Stimulated activated naive B cell treated with anti-CD40 and anti-IgM and Interleukin-4, amounts not matched to agents 10 μg/mL and 1 μg/mL and 100 μg/mL, for 72 hours (primary cell): ENCODE measurements around the gene RTN4R.

Experiments used
- ATAC-seq, 2 donors: fragments of 150-1000 bp; cut with Tn5 transposase; replicated peaks; 2 replicates each; pipeline ENCODE4 v1.10.0; 2021; ENCODE audit warnings: moderate library complexity in 1 of 2
- DNase-seq: peaks from one replicate; pipeline ENCODE4 v3.0.0; 2021
- H3K27ac Mint-ChIP-seq: one replicate; pipeline ENCODE4 v1.8.0; 2022; ENCODE audit warnings: mild to moderate bottlenecking, mixed read lengths
- H3K27me3 Mint-ChIP-seq, 2 donors: one replicate each; pipeline ENCODE4 v1.8.0; 2022; ENCODE audit warnings: mixed read lengths in 2 of 2
- H3K36me3 Mint-ChIP-seq, 2 donors: one replicate each; pipeline ENCODE4 v1.8.0; 2022; ENCODE audit warnings: mixed read lengths in 2 of 2, mild to moderate bottlenecking in 1 of 2
- H3K4me1 Mint-ChIP-seq, 2 donors: one replicate each; pipeline ENCODE4 v1.8.0; 2022; ENCODE audit warnings: mixed read lengths in 2 of 2, mild to moderate bottlenecking in 1 of 2
- H3K4me3 Mint-ChIP-seq, 2 donors: one replicate each; pipeline ENCODE4 v1.8.0; 2022; ENCODE audit warnings: mild to moderate bottlenecking in 2 of 2, mixed read lengths in 2 of 2, moderate library complexity in 1 of 2
- H3K9me3 Mint-ChIP-seq, 2 donors: one replicate each; pipeline ENCODE4 v1.8.0; 2022; ENCODE audit warnings: mixed read lengths in 2 of 2, mild to moderate bottlenecking in 1 of 2

The RTN4R gene

DNA sequence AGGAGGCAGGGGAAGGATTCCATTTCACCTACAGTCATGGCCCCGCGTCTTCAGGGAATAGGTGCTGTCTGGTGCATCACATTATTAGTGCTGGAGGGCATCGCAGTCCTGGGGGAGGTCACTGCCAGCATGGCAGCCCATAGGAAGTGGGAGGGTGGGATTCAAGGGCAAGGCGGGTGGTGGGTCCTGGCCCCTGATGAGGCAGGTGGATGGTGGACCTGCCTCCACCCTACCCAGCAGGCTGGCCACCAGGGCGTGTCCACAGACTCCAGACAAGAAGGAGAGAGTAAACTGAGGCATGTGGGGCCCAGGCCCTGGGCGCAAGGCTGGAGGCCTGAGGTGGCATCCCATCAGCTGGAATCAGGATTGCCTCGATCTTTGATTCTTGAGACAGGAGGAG is 53.3 kb downstream of the RTN4R start:
- ATAC-seq = no peak
- no peak overlapping the region for H3K27ac Mint-ChIP-seq
- DNase-seq = no peak
- peaks cover 8 to 21% of the 10 kb centered on the region in 2 donors for H3K4me1 Mint-ChIP-seq
- H3K36me3 Mint-ChIP-seq = no peaks in the 10 kb centered on the region
- H3K9me3 Mint-ChIP-seq = no peaks in the 10 kb centered on the region
- no peak overlapping the region for H3K4me3 Mint-ChIP-seq
- peaks cover 7 to 9% of the 10 kb centered on the region in 2 donors for H3K27me3 Mint-ChIP-seq

DNA sequence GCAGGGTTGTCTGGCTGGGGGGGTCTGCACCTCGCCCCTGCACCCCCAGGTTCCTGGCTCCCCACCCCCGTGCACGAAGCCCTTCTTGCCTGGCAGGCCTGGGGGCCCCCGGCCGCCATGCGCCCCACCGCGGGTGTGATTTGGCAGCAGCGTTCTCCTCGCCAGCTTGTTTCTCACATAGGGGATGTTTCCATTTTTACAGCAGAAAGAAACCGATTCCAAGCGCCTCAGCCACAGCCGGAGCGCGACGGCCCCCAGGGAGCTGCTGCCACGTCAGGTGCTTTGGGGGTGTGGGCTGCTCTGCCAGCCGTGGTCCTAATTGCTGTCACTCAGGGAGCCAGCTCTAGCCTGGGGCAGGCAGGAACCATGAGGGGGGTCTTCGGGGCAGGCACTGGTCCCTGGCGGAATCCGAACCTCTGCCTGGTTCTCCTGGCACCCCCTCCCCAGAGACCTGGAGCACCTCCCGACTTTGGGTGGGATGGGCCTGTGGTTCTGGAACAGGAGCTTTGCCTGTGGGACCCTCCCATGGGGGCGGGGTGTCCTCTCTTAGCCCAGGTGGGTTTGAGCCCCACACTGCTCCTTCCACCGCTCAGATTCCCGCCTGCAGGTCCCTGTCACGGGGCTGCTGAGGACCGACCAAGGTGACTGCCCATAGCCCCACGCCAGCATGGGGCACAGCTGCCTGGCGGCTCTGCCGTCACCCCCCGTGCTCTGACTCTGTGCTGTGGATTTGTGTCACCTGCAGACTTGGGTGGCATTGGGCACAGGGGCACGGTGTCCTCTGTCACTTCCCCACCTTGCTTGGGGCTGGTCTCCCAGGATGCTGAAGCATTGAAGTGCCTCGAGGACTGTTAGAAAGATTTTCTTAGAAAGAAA is 54.0 kb downstream of the RTN4R start:
- H3K36me3 Mint-ChIP-seq = no peaks in the 10 kb centered on the region
- H3K27me3 Mint-ChIP-seq = peaks cover 7 to 9% of the 10 kb centered on the region in 2 donors
- H3K27ac Mint-ChIP-seq = no peak overlapping the region
- no peaks in the 10 kb centered on the region for H3K9me3 Mint-ChIP-seq
- H3K4me1 Mint-ChIP-seq = peaks cover 8 to 21% of the 10 kb centered on the region in 2 donors
- peak; percentile 29 for DNase-seq
- H3K4me3 Mint-ChIP-seq = peak overlapping the region; percentile 32 to 52
- ATAC-seq = peak; percentile 83 to 94

DNA sequence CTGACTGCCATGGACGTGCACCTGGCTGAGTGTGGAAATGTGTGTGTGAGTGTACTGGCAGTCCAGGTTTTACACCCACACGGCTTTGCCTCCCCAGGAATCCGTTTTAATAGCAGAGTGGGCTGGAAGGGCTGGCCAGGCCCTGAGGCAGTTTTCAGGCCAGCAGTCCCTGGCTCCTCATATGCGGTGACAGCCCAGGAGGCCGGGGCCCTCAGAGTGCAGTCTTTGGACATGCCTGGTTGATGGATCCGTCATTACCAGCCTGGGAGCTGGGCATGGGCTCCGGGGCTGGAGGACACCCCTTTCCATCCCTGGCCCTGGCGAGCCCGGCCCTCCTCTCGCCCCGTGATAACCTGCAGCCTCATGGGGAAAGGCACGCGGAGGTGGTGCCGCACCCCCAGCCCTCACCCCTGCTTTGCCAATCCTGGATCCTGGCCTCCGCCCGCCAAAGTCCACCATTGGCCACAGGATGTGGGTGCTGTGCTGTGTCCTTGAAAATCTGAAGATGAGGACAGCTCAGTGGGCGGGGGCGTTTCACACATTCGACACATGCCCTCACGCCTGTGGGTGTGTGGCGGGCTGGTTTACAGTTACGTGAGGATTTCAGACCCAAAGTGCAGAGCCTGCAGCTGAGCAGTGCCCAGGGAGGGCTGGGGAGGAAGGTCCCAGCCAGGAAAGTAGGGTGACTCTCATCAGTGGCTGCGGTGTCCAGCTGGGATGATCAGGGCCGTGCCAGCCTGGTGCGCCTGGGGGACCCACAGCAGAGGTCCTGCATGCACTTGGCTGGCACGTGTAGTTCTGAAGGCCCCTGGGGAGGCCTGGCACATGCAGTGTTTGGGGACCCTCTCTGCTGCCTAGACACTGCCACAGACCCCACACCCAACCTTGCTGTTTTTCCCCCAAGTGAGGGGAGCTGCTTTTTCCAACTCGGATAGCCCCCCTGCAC is 55.1 kb downstream of the RTN4R start:
- no peak overlapping the region for H3K4me3 Mint-ChIP-seq

DNA sequence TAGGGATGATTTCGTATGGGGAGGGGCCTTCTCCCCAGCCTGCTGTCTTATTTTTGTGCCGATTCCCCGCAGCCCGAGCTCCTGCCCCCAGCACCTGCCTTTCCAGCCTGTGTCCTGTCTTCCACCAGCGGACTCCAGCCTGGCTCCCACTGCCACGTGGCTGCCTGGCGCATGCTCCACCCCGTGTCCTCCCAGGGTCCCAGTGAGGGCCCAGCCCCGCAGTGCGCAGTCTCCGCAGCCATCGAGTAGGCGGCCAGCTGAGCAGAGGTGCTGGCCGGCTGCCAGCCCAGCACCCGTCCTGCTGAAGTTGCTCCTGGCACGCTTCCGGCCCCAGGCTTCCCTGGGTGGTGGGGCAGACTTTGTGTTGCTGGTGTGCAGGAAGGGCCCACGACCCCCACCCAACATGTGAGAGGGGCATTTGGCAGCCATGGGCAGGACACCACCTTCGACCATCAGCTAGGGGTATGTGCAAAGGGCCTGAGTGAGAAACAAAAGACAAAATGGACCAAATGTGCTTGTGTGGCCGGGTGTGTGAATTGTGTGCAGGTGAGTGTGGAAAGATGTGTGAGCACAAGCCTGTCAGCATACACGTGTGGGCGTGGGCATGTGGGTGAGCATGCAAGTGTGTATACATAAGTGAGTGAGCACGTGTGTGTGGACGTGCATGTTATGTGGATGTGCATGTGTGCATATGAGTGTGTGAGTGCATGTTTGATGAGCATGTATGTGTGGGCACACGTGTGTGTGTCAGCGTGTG is 55.9 kb downstream of the RTN4R start:
- ATAC-seq (no peak), DNase-seq (no peak)
- H3K4me1 Mint-ChIP-seq = peaks cover 12 to 33% of the 10 kb centered on the region in 2 donors
- no peak overlapping the region for H3K27ac Mint-ChIP-seq
- peaks cover 3 to 9% of the 10 kb centered on the region in 2 donors for H3K27me3 Mint-ChIP-seq
- peaks cover 0 to 2% of the 10 kb centered on the region in 2 donors for H3K36me3 Mint-ChIP-seq
- peak overlapping the region in 1 of 2 donors; percentile 26 for H3K4me3 Mint-ChIP-seq
- no peaks in the 10 kb centered on the region for H3K9me3 Mint-ChIP-seq

More for the DNA sequence above, 55.1 kb downstream of the RTN4R start:
- no peak for DNase-seq
- Mint-ChIP-seq H3K36me3 (peaks cover 0 to under 1% of the 10 kb centered on the region in 2 donors), H3K27ac (no peak overlapping the region), H3K27me3 (peaks cover 3 to 9% of the 10 kb centered on the region in 2 donors), H3K4me1 (peaks cover 8 to 25% of the 10 kb centered on the region in 2 donors), H3K9me3 (no peaks in the 10 kb centered on the region)
- peak in 1 of 2 donors; percentile 3 for ATAC-seq

DNA sequence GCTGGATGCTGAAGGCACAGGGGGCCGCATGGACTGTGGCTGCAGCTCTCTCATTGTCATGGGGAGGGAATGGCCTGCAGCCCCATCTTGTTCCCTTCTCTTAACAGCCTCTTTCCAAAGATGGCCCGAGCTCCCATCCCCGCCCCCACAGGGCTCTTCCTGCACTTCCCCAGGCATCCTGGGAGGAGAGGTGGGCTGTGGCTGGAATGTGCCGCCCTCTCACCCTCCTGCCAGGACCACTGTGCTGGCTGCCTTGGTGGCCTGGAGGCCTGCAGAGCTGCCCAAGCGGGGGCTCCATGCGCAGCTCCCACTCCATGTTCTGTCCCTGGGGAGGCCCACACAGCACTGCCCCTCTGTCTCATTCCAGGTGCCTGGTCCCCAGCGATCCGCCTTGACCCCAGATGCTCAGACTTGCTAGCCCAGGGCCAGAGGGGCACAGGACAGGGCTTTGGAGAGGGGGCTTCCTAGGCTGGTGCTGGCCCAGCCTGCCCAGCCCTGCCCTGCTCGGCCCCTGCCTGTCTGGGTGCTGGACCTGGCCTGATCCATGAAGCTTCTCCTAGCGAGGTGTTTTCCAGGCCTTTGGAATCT is 56.6 kb downstream of the RTN4R start:
- DNase-seq = no peak
- H3K27ac Mint-ChIP-seq = no peak overlapping the region

DNA sequence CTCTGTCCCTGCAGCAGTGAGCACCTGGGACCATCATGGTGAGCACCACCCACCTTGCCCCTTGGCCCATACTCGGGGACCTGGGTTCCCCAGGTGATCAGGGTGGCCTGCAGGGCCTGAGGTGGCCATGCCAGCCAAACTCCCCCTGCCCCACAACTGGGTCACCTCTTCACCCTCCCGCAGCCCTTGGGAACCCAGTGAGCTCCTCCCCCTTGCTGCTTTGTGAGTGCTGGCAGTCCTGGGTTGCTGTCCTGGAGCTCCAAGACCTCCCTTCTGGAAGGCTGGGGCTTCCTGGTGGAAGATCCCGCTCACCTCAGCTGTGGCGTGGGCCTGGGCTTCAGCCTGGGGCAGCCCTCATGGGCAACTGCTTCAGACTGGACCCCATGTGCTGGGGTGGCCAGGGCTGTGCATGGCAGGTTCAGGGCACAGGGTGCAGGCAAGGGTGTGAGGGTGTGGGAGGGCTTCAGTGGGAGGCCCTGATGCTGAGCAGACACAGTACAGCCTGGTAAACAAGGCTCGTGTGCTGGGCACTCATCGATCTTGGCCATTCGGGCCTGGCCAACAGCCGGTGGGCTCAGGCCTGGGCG is 57.6 kb downstream of the RTN4R start:
- no peak for DNase-seq
- no peak overlapping the region for H3K27ac Mint-ChIP-seq
- H3K27me3 Mint-ChIP-seq = peaks cover 3 to 9% of the 10 kb centered on the region in 2 donors
- H3K4me1 Mint-ChIP-seq = peaks cover 18 to 48% of the 10 kb centered on the region in 2 donors
- H3K4me3 Mint-ChIP-seq = no peak overlapping the region
- no peak for ATAC-seq
- H3K9me3 Mint-ChIP-seq = peaks cover 0 to 1% of the 10 kb centered on the region in 2 donors
- H3K36me3 Mint-ChIP-seq = peaks cover 0 to 2% of the 10 kb centered on the region in 2 donors

More for the DNA sequence above, 56.6 kb downstream of the RTN4R start:
- peaks cover 3 to 9% of the 10 kb centered on the region in 2 donors for H3K27me3 Mint-ChIP-seq
- no peak overlapping the region for H3K4me3 Mint-ChIP-seq
- H3K9me3 Mint-ChIP-seq = no peaks in the 10 kb centered on the region
- H3K36me3 Mint-ChIP-seq = peaks cover 0 to 2% of the 10 kb centered on the region in 2 donors
- H3K4me1 Mint-ChIP-seq = peaks cover 12 to 39% of the 10 kb centered on the region in 2 donors
- no peak for ATAC-seq

DNA sequence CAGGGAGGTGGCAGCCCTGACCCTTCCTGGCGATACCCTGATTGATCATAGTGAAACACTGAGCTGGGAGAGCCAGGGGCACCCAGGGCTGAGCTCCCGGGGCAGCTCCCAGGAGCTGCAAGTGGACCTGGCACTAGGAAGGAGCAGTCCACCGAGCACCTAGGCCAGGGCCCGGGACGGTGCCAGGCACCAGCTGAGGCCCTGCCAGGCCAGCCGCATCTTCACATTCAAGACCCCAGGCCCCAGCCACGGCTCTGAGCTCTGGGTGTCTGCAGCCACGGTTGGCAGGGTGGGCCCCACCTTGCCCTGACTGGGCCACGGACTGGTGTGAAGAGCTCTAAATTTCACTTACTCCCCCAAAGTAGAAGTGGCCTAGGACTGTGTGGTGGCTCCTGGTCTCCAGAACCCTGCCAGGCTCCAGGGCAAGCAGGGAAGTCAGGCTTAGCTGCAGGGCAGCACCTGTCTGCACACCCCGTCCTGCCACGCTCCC is 58.3 kb downstream of the RTN4R start:
- peaks cover 19 to 50% of the 10 kb centered on the region in 2 donors for H3K4me1 Mint-ChIP-seq
- peaks cover 0 to 1% of the 10 kb centered on the region in 2 donors for H3K9me3 Mint-ChIP-seq
- no peak for ATAC-seq
- H3K27ac Mint-ChIP-seq = no peak overlapping the region
- peaks cover 3 to 9% of the 10 kb centered on the region in 2 donors for H3K27me3 Mint-ChIP-seq
- H3K36me3 Mint-ChIP-seq = peaks cover 0 to 2% of the 10 kb centered on the region in 2 donors
- no peak overlapping the region for H3K4me3 Mint-ChIP-seq
- DNase-seq = no peak

DNA sequence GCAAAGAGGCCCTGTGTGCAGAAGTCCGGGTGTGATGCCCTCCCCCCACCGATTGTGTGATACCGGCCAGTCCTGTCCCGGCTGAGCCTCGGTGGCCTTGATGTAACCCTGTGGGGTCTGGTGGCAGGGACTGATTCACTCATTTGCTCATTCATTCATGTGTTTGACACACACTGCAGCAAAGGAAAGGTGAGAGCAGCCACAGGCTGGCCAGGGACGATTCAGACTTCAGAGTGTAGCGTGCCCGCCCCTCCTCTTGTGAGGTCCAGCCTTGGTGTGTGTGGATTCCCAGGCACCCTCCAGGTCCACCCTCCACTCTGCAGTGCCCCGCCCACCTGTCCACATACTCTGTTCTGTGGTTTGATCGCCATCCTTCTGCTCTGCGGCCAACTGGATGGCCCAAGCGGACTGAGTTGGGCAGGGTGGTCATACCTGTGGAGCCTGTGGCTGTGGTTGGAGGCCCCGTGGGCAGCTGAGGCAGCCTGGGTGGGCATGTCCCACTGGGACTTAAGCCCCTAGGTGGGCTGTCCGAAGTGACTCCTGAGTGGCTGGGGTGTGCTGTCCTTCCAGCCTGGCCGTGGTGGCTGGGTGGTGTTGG is 59.3 kb downstream of the RTN4R start:
- Mint-ChIP-seq H3K36me3 (peaks cover 0 to 2% of the 10 kb centered on the region in 2 donors), H3K9me3 (peaks cover 0 to 1% of the 10 kb centered on the region in 2 donors), H3K27ac (peak overlapping the region; percentile 20), H3K27me3 (peaks cover 3 to 9% of the 10 kb centered on the region in 2 donors), H3K4me3 (no peak overlapping the region), H3K4me1 (peaks cover 17 to 46% of the 10 kb centered on the region in 2 donors)
- DNase-seq = no peak
- no peak for ATAC-seq

DNA sequence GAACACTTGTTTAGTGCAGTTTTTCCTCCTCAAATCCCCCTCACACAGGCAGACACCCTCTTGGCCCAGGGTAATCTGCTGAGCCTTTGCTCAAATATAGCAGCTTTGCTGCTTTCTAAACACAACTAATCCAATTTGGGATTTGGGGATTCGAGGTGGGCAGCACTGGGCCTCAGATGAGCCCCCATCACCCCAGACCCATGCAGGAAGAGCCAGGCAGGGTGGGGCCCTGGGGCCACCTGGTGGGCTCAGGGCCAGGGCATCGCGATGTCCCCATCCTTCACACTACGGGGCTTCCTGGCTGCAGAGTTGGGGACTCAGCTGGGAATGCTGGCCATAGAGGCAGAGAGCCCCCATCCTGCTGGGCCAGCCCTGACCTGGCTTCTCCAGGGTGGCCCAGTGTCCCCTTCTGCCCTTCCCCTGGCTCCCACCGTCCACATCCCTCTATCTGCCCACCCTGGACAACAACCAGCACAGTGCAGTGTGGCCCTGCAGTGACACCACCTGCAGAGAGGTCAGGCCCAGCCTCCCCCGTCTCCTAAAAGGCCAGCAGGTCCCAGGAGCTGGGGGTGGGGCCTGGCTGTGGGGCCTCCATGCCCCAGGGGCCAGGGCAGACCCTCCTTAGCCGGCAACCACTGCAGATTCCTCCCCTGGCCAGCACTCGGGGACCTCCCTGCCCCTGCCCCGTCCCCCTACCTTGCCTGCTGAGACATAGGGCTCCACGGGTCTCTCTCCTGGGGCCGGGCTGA is 60.7 kb downstream of the RTN4R start:
- H3K36me3 Mint-ChIP-seq = peaks cover 0 to 2% of the 10 kb centered on the region in 2 donors
- no peak for ATAC-seq
- H3K27ac Mint-ChIP-seq = peak overlapping the region; percentile 77
- DNase-seq = no peak
- peaks cover 14 to 34% of the 10 kb centered on the region in 2 donors for H3K4me1 Mint-ChIP-seq
- peaks cover 0 to 1% of the 10 kb centered on the region in 2 donors for H3K9me3 Mint-ChIP-seq
- peaks cover under 1 to 1% of the 10 kb centered on the region in 2 donors for H3K27me3 Mint-ChIP-seq
- H3K4me3 Mint-ChIP-seq = peak overlapping the region; percentile 94 to 96

DNA sequence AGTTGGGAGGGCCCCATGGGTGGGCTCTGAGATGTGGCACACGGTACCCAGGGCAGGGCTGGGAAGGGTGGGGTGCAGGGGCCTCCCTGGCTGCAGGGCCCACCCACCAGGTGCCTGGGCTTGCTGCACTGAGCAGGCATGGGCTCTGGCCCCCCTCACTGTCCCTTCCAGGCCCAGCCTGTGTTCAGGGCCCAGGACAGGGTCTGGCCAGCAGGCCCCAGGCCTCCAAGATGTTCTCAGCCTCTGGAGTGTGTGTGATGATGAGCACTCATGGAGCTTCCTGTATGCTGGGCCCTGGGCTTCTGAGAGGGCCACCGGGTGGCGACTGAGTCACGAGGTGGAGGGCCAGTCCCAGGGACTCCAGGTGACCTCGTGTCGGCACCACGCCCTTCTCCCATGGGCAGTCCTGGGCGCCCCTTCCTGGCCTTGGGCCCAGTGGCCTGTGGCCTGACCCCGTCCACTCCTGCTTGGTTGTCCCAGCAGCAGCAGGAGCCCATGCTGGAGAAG is 61.4 kb downstream of the RTN4R start:
- Mint-ChIP-seq H3K27ac (peak overlapping the region; percentile 94), H3K36me3 (peaks cover 0 to 2% of the 10 kb centered on the region in 2 donors), H3K9me3 (peaks cover 0 to 1% of the 10 kb centered on the region in 2 donors), H3K4me1 (peaks cover 11 to 29% of the 10 kb centered on the region in 2 donors), H3K4me3 (peak overlapping the region; percentile 94 to 96), H3K27me3 (peaks cover 0 to 4% of the 10 kb centered on the region in 2 donors)
- peak; percentile 47 to 50 for ATAC-seq
- DNase-seq = no peak

DNA sequence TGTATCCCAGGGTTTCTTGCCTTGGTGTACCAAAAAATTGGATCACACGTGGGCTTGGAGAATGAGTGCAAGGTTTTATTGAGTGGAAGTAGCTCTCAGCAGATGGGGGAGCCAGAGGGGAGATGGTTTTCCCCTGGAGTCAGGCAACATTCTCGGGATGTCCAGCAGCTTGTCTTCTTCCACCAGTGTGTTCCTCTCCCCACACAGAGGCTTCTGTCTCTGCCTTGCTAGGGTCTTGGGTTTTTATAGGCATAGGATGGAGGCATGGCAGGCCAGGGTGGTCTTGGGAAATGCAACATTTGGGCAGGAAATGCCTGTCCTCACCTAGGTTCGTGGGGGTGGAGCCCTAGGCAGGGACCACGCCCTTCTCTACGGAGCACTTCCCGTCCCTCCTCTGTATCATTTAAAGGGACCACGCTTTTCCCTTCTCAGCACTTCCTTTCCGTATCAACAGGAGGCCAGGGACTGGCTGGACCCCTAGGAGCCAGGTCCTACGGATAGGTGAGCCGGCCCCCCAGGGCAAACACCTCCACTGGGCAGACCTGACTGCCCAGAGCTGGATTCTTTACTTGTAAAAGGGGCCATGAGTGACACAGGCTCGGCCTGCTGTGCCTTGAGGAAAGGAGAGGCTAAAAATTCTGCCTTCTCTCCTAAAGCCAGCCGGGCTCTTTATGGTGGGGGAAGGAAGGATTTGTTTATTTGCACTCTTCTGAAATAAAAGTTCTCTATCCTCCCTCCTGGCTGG is 62.0 kb downstream of the RTN4R start:
- peak; percentile 94 to 95 for ATAC-seq
- peaks cover 0 to 2% of the 10 kb centered on the region in 2 donors for H3K36me3 Mint-ChIP-seq

More for the DNA sequence above, 62.0 kb downstream of the RTN4R start:
- Mint-ChIP-seq H3K27ac (peak overlapping the region; percentile 94), H3K4me1 (peaks cover 11 to 29% of the 10 kb centered on the region in 2 donors), H3K9me3 (peaks cover 0 to 1% of the 10 kb centered on the region in 2 donors), H3K27me3 (peaks cover 0 to 7% of the 10 kb centered on the region in 2 donors), H3K4me3 (peak overlapping the region; percentile 94 to 96)
- peak; percentile 37 for DNase-seq
